ENCODE measurements around the gene PDZRN3.

GRCh38 chr3:73435055-73435454 is 189.7 kb downstream of the PDZRN3 start:
- TF ChIP-seq CTCF (IDR thresholded peaks at IDR 0.05) = no peak
- no peak for TF ChIP-seq EZH2 (IDR thresholded peaks at IDR 0.05)
- no peak for TF ChIP-seq EZH2phosphoT487 (IDR thresholded peaks at IDR 0.05)
